ENCODE measurements around the gene EMD.

The EMD gene

DNA sequence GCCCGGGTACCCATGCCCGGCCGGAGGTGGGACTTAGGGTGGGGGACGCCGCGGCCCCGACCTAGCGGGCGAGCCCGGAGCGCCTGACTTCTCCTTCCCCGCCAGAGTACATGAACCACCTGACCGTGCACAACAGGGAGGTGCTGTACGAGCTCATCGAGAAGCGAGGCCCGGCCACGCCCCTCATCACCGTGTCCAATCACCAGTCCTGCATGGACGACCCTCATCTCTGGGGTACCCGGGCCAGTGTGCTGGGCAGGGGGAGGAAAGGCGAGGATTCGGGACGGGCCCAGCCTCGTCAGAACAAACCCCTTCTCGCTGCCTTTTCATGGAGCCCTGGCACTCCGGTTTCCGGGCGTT, 32.9 kb downstream of the EMD start:
- peak overlapping the region; percentile 87 for H3K4me3 ChIP-seq (ENCODE audit: low read length)
- no peaks in the 10 kb centered on the region for H3K36me3 ChIP-seq (ENCODE audit: control insufficient read depth, low read length)
- H3K4me2 ChIP-seq (ENCODE audit: low read length): peak overlapping the region; percentile 91
- peak overlapping the region; percentile 75 for H3K27ac ChIP-seq (ENCODE audit: low read depth, low read length)
- no peaks in the 10 kb centered on the region for H4K20me1 ChIP-seq (ENCODE audit: control insufficient read depth, insufficient read depth, low read depth, low read length)
- no peaks in the 10 kb centered on the region for H3K27me3 ChIP-seq (ENCODE audit: control insufficient read depth, low read length)
- H3K4me1 ChIP-seq (ENCODE audit: control insufficient read depth, low read length): peaks cover 14% of the 10 kb centered on the region
- TF ChIP-seq CTCF (IDR thresholded peaks at IDR 0.05; ENCODE audit: low read depth, low read length, poor library complexity, severe bottlenecking): no peak
- no peak for TF ChIP-seq EZH2phosphoT487 (IDR thresholded peaks at IDR 0.05; ENCODE audit: borderline replicate concordance, low read length)
- no peaks in the 10 kb centered on the region for H3K9me3 ChIP-seq (ENCODE audit: control insufficient read depth, insufficient read depth, low read length)
- peaks cover 10% of the 10 kb centered on the region; the same call in 1 of the 2 replicates for H3K79me2 ChIP-seq (ENCODE audit: control insufficient read depth, low read length)
- no peaks in the 10 kb centered on the region for H3K9me2 ChIP-seq (replicated peaks; ENCODE audit: control insufficient read depth, low read length)
- H3F3A ChIP-seq (ENCODE audit: control insufficient read depth, insufficient read depth): no peaks in the 10 kb centered on the region

GRCh38 chrX:154412468-154412867, 33.4 kb downstream of the EMD start:
- peak overlapping the region; percentile 91 for H3K4me2 ChIP-seq (ENCODE audit: low read length)
- no peak for TF ChIP-seq EZH2phosphoT487 (IDR thresholded peaks at IDR 0.05; ENCODE audit: borderline replicate concordance, low read length)
- no peak for TF ChIP-seq CTCF (IDR thresholded peaks at IDR 0.05; ENCODE audit: low read depth, low read length, poor library complexity, severe bottlenecking)
- peaks cover 14% of the 10 kb centered on the region for H3K4me1 ChIP-seq (ENCODE audit: control insufficient read depth, low read length)
- H3K9me2 ChIP-seq (replicated peaks; ENCODE audit: control insufficient read depth, low read length): no peaks in the 10 kb centered on the region
- no peaks in the 10 kb centered on the region for H3K9me3 ChIP-seq (ENCODE audit: control insufficient read depth, insufficient read depth, low read length)
- no peaks in the 10 kb centered on the region for H3K36me3 ChIP-seq (ENCODE audit: control insufficient read depth, low read length)
- peak overlapping the region; percentile 26 for H3K27ac ChIP-seq (ENCODE audit: low read depth, low read length)
- H4K20me1 ChIP-seq (ENCODE audit: control insufficient read depth, insufficient read depth, low read depth, low read length): no peaks in the 10 kb centered on the region
- no peaks in the 10 kb centered on the region for H3F3A ChIP-seq (ENCODE audit: control insufficient read depth, insufficient read depth)
- peaks cover 10% of the 10 kb centered on the region; the same call in 1 of the 2 replicates for H3K79me2 ChIP-seq (ENCODE audit: control insufficient read depth, low read length)
- peak overlapping the region; percentile 87 for H3K4me3 ChIP-seq (ENCODE audit: low read length)
- no peaks in the 10 kb centered on the region for H3K27me3 ChIP-seq (ENCODE audit: control insufficient read depth, low read length)

DNA sequence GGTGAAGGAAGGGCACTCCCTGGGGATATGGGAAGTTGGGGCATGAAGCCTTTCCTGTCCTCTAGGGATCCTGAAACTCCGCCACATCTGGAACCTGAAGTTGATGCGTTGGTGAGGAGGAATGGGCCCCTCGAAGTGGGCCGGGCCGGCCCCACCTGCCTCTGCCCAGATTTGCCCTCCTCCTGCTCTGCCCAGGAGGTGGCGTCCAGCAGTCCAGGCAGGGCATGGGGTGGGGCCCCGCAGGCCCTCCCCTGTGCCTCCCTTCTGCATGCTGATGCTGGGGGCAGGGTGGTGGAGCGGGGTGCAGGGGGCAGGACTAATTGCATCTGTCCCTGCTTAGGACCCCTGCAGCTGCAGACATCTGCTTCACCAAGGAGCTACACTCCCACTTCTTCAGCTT, 34.0 kb downstream of the EMD start:
- Histone ChIP-seq H3K27ac (ENCODE audit: low read depth, low read length) (no peak overlapping the region), H3K9me2 (replicated peaks; ENCODE audit: control insufficient read depth, low read length) (no peaks in the 10 kb centered on the region), H3K4me2 (ENCODE audit: low read length) (peak overlapping the region; percentile 91), H3K4me3 (ENCODE audit: low read length) (no peak overlapping the region), H3F3A (ENCODE audit: control insufficient read depth, insufficient read depth) (no peaks in the 10 kb centered on the region), H3K27me3 (ENCODE audit: control insufficient read depth, low read length) (no peaks in the 10 kb centered on the region), H3K36me3 (ENCODE audit: control insufficient read depth, low read length) (no peaks in the 10 kb centered on the region), H3K4me1 (ENCODE audit: control insufficient read depth, low read length) (peaks cover 14% of the 10 kb centered on the region), H3K79me2 (ENCODE audit: control insufficient read depth, low read length) (peaks cover 10% of the 10 kb centered on the region; the same call in 1 of the 2 replicates), H4K20me1 (ENCODE audit: control insufficient read depth, insufficient read depth, low read depth, low read length) (no peaks in the 10 kb centered on the region), H3K9me3 (ENCODE audit: control insufficient read depth, insufficient read depth, low read length) (no peaks in the 10 kb centered on the region)
- TF ChIP-seq CTCF (IDR thresholded peaks at IDR 0.05; ENCODE audit: low read depth, low read length, poor library complexity, severe bottlenecking) (no peak), EZH2phosphoT487 (IDR thresholded peaks at IDR 0.05; ENCODE audit: borderline replicate concordance, low read length) (no peak)
